Large intestine (tissue), 3 donors: ENCODE measurements around the gene CMTM3. TPM values are rescaled to one million over a fixed set of nuclear protein-coding genes. Genes with fewer than 3 reads are reported as not detected.
"Not testable (repeated sequence)": the region's sequence is repeated elsewhere in the genome, so short reads cannot be mapped to it uniquely, and the experiment has no call there.

Source experiments
- DNase-seq, 2 donors: peaks; one replicate each; pipeline versions ENCODE4 v3.0.0 to v3.0.0-alpha.2; 2013
- H3K27ac ChIP-seq: one replicate; pipeline ENCODE4 v1.5.1; 2013; ENCODE audit warnings: low read length
- H3K27me3 ChIP-seq: 2 replicates; pipeline ENCODE4 v1.6.1; 2013; ENCODE audit warnings: low read length; ENCODE audit not compliant: control insufficient read depth, insufficient read depth
- H3K36me3 ChIP-seq: 2 replicates; pipeline ENCODE4 v1.6.1; 2013; ENCODE audit warnings: low read length; ENCODE audit not compliant: control insufficient read depth, insufficient read depth
- H3K4me1 ChIP-seq: one replicate; pipeline ENCODE4 v1.6.1; 2013; ENCODE audit warnings: low read length; ENCODE audit not compliant: control insufficient read depth, insufficient read depth
- H3K4me3 ChIP-seq: one replicate; pipeline ENCODE4 v1.5.1; 2013; ENCODE audit warnings: low read length
- H3K9me3 ChIP-seq: one replicate; pipeline ENCODE4 v1.6.1; 2013; ENCODE audit warnings: mild to moderate bottlenecking, low read depth, low read length, moderate library complexity; ENCODE audit not compliant: control insufficient read depth
- WGBS: methylation state at CpG from one replicate; pipeline ENCODE4 v1.1.5; 2013; ENCODE audit warnings: low lambda C conversion rate; ENCODE audit not compliant: insufficient coverage; 5-methylcytosine and 5-hydroxymethylcytosine counted together
- polyA plus RNA-seq: library from polyadenylated mRNA; unstranded; fragments of 120-200 nt; gene quantifications from one replicate; pipeline ENCODE4 v1.2.1, GENCODE V29; 2013

The CMTM3 gene
- polyA plus RNA-seq, 1 donor: 26.2 TPM

- peaks cover 47% of the 10 kb centered on the region for H3K36me3 ChIP-seq
- no peak overlapping the region for H3K27ac ChIP-seq
- H3K4me3 ChIP-seq: no peak overlapping the region
- H3K4me1 ChIP-seq: peaks cover 6% of the 10 kb centered on the region
- no peaks in the 10 kb centered on the region for H3K9me3 ChIP-seq
- no peak for DNase-seq
- WGBS: no CpG with 5 or more reads among the region's 12 CpGs
- H3K27me3 ChIP-seq: peaks cover 7% of the 10 kb centered on the region
Measured at GRCh38 chr16:66609139-66609510, 4.6 kb downstream of the CMTM3 start.

GRCh38 chr16:66610111-66610820, 5.8 kb downstream of the CMTM3 start:
- H3K4me3 ChIP-seq: no peak overlapping the region
- H3K36me3 ChIP-seq: peaks cover 52% of the 10 kb centered on the region
- H3K9me3 ChIP-seq: no peaks in the 10 kb centered on the region
- DNase-seq: no peak
- peaks cover 6% of the 10 kb centered on the region for H3K27me3 ChIP-seq
- peaks cover 6% of the 10 kb centered on the region for H3K4me1 ChIP-seq
- no peak overlapping the region for H3K27ac ChIP-seq
- WGBS: no CpG with 5 or more reads among the region's 14 CpGs

GRCh38 chr16:66611911-66612310, 7.4 kb downstream of the CMTM3 start:
- WGBS: 100% methylated on average over 1 of the region's 8 CpGs
- not testable (repeated sequence) for H3K4me3 ChIP-seq, H3K27ac ChIP-seq, DNase-seq, H3K4me1 ChIP-seq, H3K27me3 ChIP-seq, H3K9me3 ChIP-seq
- H3K36me3 ChIP-seq: peaks cover 63% of the 10 kb centered on the region

GRCh38 chr16:66612422-66612821, 7.9 kb downstream of the CMTM3 start:
- no peak for DNase-seq
- H3K27me3 ChIP-seq: no peaks in the 10 kb centered on the region
- H3K27ac ChIP-seq: no peak overlapping the region
- H3K9me3 ChIP-seq: no peaks in the 10 kb centered on the region
- peaks cover 64% of the 10 kb centered on the region for H3K36me3 ChIP-seq
- WGBS: no CpG with 5 or more reads among the region's 14 CpGs
- H3K4me3 ChIP-seq: no peak overlapping the region
- H3K4me1 ChIP-seq: peaks cover 3% of the 10 kb centered on the region

- 93% methylated on average over 5 of the region's 12 CpGs for WGBS
- DNase-seq: no peak
- Histone ChIP-seq H3K27me3 (no peaks in the 10 kb centered on the region), H3K9me3 (no peaks in the 10 kb centered on the region), H3K36me3 (peaks cover 67% of the 10 kb centered on the region), H3K4me1 (no peaks in the 10 kb centered on the region), H3K4me3 (no peak overlapping the region), H3K27ac (no peak overlapping the region)
Measured at GRCh38 chr16:66614161-66614802, 9.8 kb downstream of the CMTM3 start.

GRCh38 chr16:66616169-66616568, 11.7 kb downstream of the CMTM3 start:
- H3K4me1 ChIP-seq: no peaks in the 10 kb centered on the region
- H3K27me3 ChIP-seq: no peaks in the 10 kb centered on the region
- H3K36me3 ChIP-seq: peaks cover 61% of the 10 kb centered on the region
- no peaks in the 10 kb centered on the region for H3K9me3 ChIP-seq
- no peak overlapping the region for H3K4me3 ChIP-seq
- DNase-seq: no peak
- H3K27ac ChIP-seq: no peak overlapping the region
- WGBS: 93% methylated on average over 2 of the region's 4 CpGs

- no CpG with 5 or more reads among the region's 9 CpGs for WGBS
- Histone ChIP-seq H3K27ac (no peak overlapping the region), H3K36me3 (peaks cover 61% of the 10 kb centered on the region), H3K4me1 (no peaks in the 10 kb centered on the region), H3K4me3 (no peak overlapping the region), H3K27me3 (no peaks in the 10 kb centered on the region), H3K9me3 (no peaks in the 10 kb centered on the region)
- DNase-seq: no peak
Measured at GRCh38 chr16:66616592-66616991, 12.1 kb downstream of the CMTM3 start.

GRCh38 chr16:66617010-66617434, 12.5 kb downstream of the CMTM3 start:
- Histone ChIP-seq H3K4me3 (no peak overlapping the region), H3K4me1 (no peaks in the 10 kb centered on the region), H3K36me3 (peaks cover 61% of the 10 kb centered on the region), H3K27me3 (no peaks in the 10 kb centered on the region), H3K9me3 (no peaks in the 10 kb centered on the region), H3K27ac (no peak overlapping the region)
- 100% methylated on average over 2 of the region's 2 CpGs for WGBS
- no peak for DNase-seq

GRCh38 chr16:66617728-66618127, 13.2 kb downstream of the CMTM3 start:
- Histone ChIP-seq H3K27ac (no peak overlapping the region), H3K4me1 (no peaks in the 10 kb centered on the region), H3K36me3 (peaks cover 62% of the 10 kb centered on the region), H3K9me3 (no peaks in the 10 kb centered on the region), H3K27me3 (no peaks in the 10 kb centered on the region), H3K4me3 (no peak overlapping the region)
- peak in 1 of 2 donors; percentile 30 for DNase-seq
- no CpG with 5 or more reads among the region's 7 CpGs for WGBS

- H3K9me3 ChIP-seq: no peaks in the 10 kb centered on the region
- no peaks in the 10 kb centered on the region for H3K4me1 ChIP-seq
- WGBS: no CpG with 5 or more reads among the region's 10 CpGs
- H3K27me3 ChIP-seq: no peaks in the 10 kb centered on the region
- no peak overlapping the region for H3K27ac ChIP-seq
- DNase-seq: no peak
- H3K4me3 ChIP-seq: no peak overlapping the region
- H3K36me3 ChIP-seq: peaks cover 59% of the 10 kb centered on the region
Measured at GRCh38 chr16:66618588-66619375, 14.3 kb downstream of the CMTM3 start.
